ENCODE results near the gene XCL2.

The XCL2 gene

GRCh38 chr1:168570652-168571051 is 26.9 kb upstream of the XCL2 start:
- no peak for TF ChIP-seq CTCF (IDR thresholded peaks at IDR 0.05; ENCODE audit: low read depth, low read length, missing control alignments)
- H3K4me3 ChIP-seq (replicated peaks; ENCODE audit: low read depth, low read length), result no peak overlapping the region
- DNase-seq (ENCODE audit: extremely low read depth, low read depth), result no peak

- no peak for TF ChIP-seq CTCF (IDR thresholded peaks at IDR 0.05; ENCODE audit: low read depth, low read length, missing control alignments)
- DNase-seq (ENCODE audit: extremely low read depth, low read depth), result no peak
Measured at GRCh38 chr1:168568346-168568745, 24.5 kb upstream of the XCL2 start.

GRCh38 chr1:168567568-168567967 is 23.8 kb upstream of the XCL2 start:
- no peak for TF ChIP-seq CTCF (IDR thresholded peaks at IDR 0.05; ENCODE audit: low read depth, low read length, missing control alignments)
- no peak overlapping the region for H3K4me3 ChIP-seq (replicated peaks; ENCODE audit: low read depth, low read length)

More at GRCh38 chr1:168568346-168568745, 24.5 kb upstream of the XCL2 start:
- H3K4me3 ChIP-seq (replicated peaks; ENCODE audit: low read depth, low read length), result no peak overlapping the region

GRCh38 chr1:168567007-168567406 is 23.2 kb upstream of the XCL2 start:
- no peak for TF ChIP-seq CTCF (IDR thresholded peaks at IDR 0.05; ENCODE audit: low read depth, low read length, missing control alignments)
- no peak for DNase-seq (ENCODE audit: extremely low read depth, low read depth)
- no peak overlapping the region for H3K4me3 ChIP-seq (replicated peaks; ENCODE audit: low read depth, low read length)

More at GRCh38 chr1:168567568-168567967, 23.8 kb upstream of the XCL2 start:
- no peak for DNase-seq (ENCODE audit: extremely low read depth, low read depth)

GRCh38 chr1:168565825-168566224 is 22.0 kb upstream of the XCL2 start:
- no peak for DNase-seq (ENCODE audit: extremely low read depth, low read depth)
- no peak for TF ChIP-seq CTCF (IDR thresholded peaks at IDR 0.05; ENCODE audit: low read depth, low read length, missing control alignments)
- H3K4me3 ChIP-seq (replicated peaks; ENCODE audit: low read depth, low read length), result no peak overlapping the region

GRCh38 chr1:168561989-168562388 is 18.2 kb upstream of the XCL2 start:
- TF ChIP-seq CTCF (IDR thresholded peaks at IDR 0.05; ENCODE audit: low read depth, low read length, missing control alignments), result no peak
- DNase-seq (ENCODE audit: extremely low read depth, low read depth), result no peak
- no peak overlapping the region for H3K4me3 ChIP-seq (replicated peaks; ENCODE audit: low read depth, low read length)

GRCh38 chr1:168560370-168560769 is 16.6 kb upstream of the XCL2 start:
- no peak for DNase-seq (ENCODE audit: extremely low read depth, low read depth)
- TF ChIP-seq CTCF (IDR thresholded peaks at IDR 0.05; ENCODE audit: low read depth, low read length, missing control alignments), result no peak
- H3K4me3 ChIP-seq (replicated peaks; ENCODE audit: low read depth, low read length), result no peak overlapping the region
